GM12872 (cell line): ENCODE results near the gene PDE1C.

ENCODE experiments used
- CTCF ChIP-seq: IDR thresholded peaks from 3 replicates; pipeline ENCODE4 v1.5.1; 2011; ENCODE audit warnings: low read depth, mild to moderate bottlenecking, low read length, moderate library complexity; ENCODE audit not compliant: insufficient read depth

PDE1C gene

GRCh38 chr7:31878875-31879274, 191.3 kb downstream of the PDE1C start:
- TF ChIP-seq CTCF, result no peak

- TF ChIP-seq CTCF, result no peak
Measured at GRCh38 chr7:31875424-31875823, 194.8 kb downstream of the PDE1C start.

- TF ChIP-seq CTCF, result no peak
Measured at GRCh38 chr7:31874631-31875386, 195.4 kb downstream of the PDE1C start.

GRCh38 chr7:31873816-31874597, 196.2 kb downstream of the PDE1C start:
- no peak for TF ChIP-seq CTCF

- TF ChIP-seq CTCF, result no peak
Measured at GRCh38 chr7:31872545-31873370, 197.4 kb downstream of the PDE1C start.

- TF ChIP-seq CTCF, result no peak
Measured at GRCh38 chr7:31864646-31865045, 205.6 kb downstream of the PDE1C start.

- TF ChIP-seq CTCF, result no peak
Measured at GRCh38 chr7:31860925-31861324, 209.3 kb downstream of the PDE1C start.
